HK-2 (cell line): ENCODE results near the gene THEM4.
"Not testable (repeated sequence)": the region's sequence is repeated elsewhere in the genome, so short reads cannot be mapped to it uniquely, and the experiment has no call there.

ENCODE experiments used
- DNase-seq: peaks from one replicate; pipeline ENCODE4 v3.0.0-alpha.2; 2018; ENCODE audit not compliant: unreplicated experiment

THEM4 gene

DNA sequence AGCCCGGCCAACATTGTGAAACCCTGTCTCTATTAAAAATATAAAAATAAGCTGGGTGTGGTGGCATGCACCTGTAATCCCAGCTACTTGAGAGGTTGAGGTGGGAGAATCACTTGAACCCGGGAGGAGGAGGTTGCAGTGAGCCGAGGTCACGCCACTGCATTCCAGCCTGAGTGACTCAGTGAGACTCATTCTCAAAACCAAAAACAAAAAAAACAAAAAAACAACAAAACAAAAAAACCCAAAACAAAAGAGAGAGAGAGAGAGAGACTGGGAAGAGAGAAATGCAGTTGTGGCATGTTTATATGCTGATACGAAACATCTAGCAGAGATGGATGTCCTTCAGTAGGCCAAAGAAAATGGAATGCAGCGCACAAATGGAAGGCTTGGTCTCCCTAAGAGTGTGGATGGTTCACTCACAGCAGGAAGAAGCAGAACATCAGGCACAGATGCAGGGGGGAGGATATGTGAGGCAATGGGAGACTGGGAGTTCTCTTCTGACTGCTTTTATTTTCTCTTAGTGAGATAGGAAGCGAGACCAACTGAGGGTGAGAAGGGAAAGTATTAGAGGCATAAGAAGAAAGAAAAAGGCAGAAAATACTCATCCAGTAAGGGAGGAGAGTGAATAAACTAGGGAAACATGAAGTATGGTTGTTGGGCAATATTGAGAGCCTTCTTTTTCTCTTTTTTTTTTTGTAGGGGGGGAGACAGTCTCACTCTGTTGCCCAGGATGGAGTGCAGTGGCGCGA is 16.0 kb downstream of the THEM4 start:
- no peak for DNase-seq

- no peak for DNase-seq
Measured at GRCh38 chr1:151892190-151892589, 17.1 kb downstream of the THEM4 start.

DNA sequence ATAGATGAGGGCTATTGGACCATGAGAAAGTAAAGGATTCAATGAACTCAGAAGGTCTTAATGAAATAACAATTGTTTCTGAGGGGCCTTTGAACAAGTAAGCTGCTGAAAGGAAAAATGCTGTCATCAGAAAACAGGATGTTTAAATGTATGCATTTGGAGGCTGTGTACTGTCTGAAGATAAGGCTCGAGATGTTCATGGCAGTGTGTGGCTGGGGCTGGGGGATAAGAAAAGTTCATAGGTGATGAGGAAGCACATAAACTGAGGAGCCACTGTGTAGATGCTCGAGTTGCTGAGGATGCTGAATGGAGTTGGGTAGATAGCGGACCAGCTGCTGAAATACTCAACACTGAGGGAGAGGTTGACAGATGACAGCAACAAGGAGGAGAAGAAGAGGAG is 17.8 kb downstream of the THEM4 start:
- no peak for DNase-seq

DNA sequence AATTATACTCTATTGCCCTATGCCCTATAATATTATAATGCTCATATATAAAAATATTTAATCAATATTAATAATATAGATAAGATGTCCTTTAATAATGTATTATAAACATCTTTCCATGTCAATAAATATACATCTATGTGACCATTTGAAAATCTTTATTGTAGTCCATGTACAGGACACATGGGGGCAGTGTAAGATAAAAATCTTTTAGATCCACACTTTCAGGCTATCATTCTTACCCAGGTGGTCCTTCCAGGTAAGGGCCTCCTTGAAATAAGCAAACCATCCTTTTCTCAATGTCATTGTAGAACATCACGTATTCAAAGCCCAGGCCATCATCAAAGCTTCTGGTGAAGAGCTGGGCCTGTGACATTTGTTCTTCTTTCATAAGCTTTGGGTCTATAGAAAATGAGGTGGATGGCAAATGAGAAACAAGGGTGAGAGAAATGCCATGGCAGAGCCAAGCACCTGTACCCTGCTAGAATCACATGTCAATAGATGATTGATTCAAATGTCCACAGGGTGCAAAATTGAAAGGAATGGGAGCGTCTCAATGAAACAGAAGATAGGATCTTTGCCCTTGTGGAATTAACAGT is 20.2 kb downstream of the THEM4 start:
- DNase-seq: no peak

DNA sequence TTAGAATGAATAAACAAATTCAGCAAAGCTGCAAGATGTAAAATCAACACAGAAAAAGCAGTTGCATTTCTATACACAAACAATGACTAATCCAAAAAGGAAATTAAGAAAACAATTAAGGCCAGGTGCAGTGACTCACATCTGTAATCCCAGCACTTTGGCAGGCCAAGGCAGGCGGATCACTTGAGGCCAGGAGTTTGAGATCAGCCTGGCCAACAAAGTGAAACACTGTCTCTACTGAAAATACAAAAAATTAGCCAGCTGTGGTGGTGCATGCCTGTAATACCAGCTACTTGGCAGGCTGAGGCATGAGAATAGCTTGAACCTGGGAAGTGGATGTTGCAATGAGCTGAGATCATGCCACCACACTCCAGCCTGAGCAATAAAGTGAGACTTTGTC is 22.3 kb downstream of the THEM4 start:
- DNase-seq: no peak

- DNase-seq: no peak
Measured at GRCh38 chr1:151885479-151885878, 23.8 kb downstream of the THEM4 start.

DNA sequence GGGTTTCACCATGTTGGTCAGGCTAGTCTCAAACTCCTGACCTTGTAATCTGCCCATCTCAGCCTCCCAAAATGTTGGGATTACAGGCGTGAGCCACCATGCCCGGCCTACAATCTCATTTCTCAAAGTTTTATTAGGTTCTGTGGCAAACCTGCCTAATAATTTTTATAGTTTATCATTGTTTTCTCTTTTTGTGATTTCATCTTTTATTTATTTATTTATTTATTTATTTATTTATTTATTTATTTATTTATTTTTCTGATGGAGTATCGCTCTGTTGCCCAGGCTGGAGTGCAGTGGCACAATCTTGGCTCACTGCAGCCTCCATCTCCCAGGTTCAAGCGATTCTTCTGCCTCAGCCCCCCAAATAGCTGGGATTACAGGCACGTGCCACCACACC is 24.4 kb downstream of the THEM4 start:
- DNase-seq: not testable (repeated sequence)

GRCh38 chr1:151884445-151884844 is 24.9 kb downstream of the THEM4 start:
- not testable (repeated sequence) for DNase-seq

DNA sequence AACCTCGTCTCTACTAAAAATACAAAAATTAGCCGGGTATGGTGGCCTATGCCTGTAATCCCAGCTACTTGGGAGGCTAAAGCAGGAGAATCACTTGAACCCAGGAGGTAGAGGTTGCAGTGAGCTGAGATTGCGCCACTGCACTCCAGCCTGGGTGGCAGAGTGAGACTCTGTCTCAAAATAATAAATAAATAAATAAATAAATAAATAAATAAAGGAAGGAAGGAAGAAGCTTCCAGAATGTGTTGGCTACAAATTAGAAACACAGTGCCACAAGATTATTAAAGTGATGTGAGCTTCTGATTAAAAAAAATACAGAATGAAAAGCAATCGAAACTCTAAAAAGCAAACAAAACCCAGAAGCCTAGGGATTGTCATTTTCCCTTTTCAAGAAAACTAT is 25.4 kb downstream of the THEM4 start:
- not testable (repeated sequence) for DNase-seq

DNA sequence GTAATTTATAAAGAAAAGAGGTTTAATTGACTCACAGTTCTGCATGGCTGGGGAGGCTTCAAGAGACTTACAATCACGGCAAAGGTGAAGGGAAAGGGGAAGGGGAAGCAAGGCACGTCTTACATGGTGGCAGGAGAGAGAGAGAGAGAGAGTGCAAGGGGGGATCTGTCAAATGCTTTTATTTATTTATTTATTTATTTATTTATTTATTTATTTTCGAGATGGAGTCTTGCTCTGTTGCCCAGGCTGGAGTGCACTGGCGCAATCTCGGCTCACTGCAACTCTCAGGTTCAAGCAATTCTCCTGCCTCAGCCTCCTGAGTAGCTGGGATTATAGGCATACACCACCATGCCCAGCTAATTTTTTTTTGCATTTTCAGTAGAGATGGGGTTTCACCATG is 26.4 kb downstream of the THEM4 start:
- DNase-seq: not testable (repeated sequence)

- no peak for DNase-seq
Measured at GRCh38 chr1:151882466-151882865, 26.8 kb downstream of the THEM4 start.

DNA sequence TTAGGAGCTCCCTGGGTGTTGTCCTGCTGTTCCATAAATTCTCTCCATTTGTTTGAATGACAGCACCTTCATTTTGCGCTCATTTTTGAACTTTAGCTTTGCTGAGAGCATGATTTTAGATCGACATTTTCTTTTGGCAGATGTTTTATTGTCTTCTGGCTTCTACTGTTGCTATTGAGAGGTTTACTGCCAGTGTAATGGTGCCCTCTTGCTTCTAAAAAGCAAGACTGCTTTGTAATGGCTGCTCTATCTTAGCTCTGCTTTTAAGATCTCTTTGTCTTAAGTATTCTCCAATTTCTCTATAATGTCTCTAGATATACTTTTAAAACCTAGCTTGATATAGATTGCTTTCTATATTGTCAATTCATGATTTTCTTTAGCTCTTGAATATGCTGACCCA is 27.8 kb downstream of the THEM4 start:
- DNase-seq: no peak

- no peak for DNase-seq
Measured at GRCh38 chr1:151875419-151876097, 33.8 kb downstream of the THEM4 start.

- not testable (repeated sequence) for DNase-seq
Measured at GRCh38 chr1:151872776-151873175, 36.5 kb downstream of the THEM4 start.

GRCh38 chr1:151871284-151872030 is 37.9 kb downstream of the THEM4 start:
- DNase-seq: no peak

- DNase-seq: no peak
Measured at GRCh38 chr1:151868486-151868885, 40.8 kb downstream of the THEM4 start.

- no peak for DNase-seq
Measured at GRCh38 chr1:151867765-151868411, 41.4 kb downstream of the THEM4 start.

DNA sequence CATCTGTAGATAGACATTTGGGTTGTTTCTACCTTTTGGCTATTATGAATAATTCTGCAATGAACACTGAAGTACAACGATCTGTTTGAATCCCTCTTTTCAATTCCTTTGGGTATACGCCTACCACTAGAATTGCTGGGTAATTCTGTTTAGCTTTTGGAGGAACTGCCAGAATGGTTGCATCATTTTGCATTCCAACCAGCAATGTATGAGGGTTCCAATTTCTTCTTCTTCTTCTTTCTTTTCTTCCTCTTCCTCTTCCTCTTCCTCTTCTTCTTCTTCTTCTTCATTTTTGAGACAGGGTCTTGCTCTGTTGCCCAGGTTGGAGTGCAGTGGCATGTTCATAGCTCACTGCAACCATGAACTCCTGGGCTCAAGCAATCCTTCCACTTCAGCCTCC is 42.0 kb downstream of the THEM4 start:
- no peak for DNase-seq

GRCh38 chr1:151864411-151864810 is 44.9 kb downstream of the THEM4 start:
- DNase-seq: no peak

GRCh38 chr1:151862604-151863003 is 46.7 kb downstream of the THEM4 start:
- no peak for DNase-seq

DNA sequence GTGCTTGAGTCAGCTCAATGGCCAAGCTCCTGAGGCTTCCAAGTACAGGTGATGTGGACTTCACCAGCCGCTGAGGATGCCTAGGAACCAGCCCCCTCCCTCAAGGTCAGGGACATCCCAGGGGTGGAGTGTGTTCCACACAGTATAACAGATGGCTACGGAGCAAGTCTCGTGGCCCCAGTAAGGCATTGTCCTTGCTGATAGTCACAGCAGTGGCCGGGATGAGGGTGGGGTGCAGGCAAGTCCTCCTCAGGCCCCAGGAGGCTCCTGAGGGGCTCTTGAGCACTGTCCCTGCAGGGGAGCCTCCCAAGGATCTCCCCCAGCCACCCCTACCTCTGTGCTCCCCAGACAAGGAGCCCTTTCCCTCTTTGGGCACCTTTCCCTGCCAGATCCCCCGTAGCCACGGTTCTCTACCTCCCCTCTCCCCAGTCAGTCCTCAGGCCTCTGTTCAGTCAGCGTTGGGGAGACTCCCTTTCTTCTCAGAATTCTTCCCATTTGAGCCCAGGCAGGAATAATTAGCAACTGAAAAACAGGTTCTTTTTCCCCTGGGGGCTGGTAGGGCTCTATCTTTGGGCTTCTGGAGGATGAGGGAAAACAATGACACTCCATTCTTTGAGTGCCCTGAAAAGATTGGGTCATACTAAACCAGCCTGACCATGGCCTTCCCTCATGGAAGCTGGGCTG is 48.7 kb downstream of the THEM4 start:
- DNase-seq: no peak
